OCI-LY7 (cell line): Measurements from ENCODE around the gene CFAP61.

Experiments used
- EZH2phosphoT487 ChIP-seq: fragments of 200-600 bp; sonication (generic); IDR thresholded peaks from 2 replicates; pipeline ENCODE4 v1.6.1; 2018; ENCODE audit warnings: low read depth, borderline replicate concordance, mild to moderate bottlenecking, mixed run types, antibody characterized with exemption, low read length, moderate library complexity, mixed read lengths
- TF ChIP-seq, protein P1 (sequence below): fragments of 200-600 bp; sonication (generic); conservative IDR thresholded peaks from 2 replicates; pipeline ENCODE4 v1.5.1; 2014; ENCODE audit warnings: mild to moderate bottlenecking, antibody characterized with exemption, low read length, moderate library complexity, mixed read lengths

DNA sequence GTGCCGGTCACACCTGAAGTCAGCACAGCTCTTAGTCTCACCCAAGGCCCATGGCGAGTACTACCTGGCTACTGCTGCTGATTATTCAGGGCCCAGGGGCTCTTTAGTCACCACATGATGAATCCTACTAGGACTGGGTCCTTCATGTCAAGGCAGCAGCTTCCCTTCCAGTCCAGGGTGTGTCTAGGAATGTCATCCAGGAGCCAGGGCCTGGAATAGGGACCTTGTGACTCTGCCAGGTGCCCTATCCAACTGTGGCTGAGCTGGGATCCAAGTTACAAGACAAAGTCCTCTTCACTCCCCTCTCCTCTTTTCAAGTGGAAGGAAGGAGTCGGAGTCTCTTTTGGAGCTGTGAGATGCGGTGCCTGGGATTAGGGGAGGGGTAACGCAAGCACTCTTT lies 85.5 kb downstream of the CFAP61 start:
- TF ChIP-seq, protein P1, sequence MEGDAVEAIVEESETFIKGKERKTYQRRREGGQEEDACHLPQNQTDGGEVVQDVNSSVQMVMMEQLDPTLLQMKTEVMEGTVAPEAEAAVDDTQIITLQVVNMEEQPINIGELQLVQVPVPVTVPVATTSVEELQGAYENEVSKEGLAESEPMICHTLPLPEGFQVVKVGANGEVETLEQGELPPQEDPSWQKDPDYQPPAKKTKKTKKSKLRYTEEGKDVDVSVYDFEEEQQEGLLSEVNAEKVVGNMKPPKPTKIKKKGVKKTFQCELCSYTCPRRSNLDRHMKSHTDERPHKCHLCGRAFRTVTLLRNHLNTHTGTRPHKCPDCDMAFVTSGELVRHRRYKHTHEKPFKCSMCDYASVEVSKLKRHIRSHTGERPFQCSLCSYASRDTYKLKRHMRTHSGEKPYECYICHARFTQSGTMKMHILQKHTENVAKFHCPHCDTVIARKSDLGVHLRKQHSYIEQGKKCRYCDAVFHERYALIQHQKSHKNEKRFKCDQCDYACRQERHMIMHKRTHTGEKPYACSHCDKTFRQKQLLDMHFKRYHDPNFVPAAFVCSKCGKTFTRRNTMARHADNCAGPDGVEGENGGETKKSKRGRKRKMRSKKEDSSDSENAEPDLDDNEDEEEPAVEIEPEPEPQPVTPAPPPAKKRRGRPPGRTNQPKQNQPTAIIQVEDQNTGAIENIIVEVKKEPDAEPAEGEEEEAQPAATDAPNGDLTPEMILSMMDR = no peak
- no peak for TF ChIP-seq EZH2phosphoT487
